ENCODE results near the gene KAZN.

Gene KAZN

DNA sequence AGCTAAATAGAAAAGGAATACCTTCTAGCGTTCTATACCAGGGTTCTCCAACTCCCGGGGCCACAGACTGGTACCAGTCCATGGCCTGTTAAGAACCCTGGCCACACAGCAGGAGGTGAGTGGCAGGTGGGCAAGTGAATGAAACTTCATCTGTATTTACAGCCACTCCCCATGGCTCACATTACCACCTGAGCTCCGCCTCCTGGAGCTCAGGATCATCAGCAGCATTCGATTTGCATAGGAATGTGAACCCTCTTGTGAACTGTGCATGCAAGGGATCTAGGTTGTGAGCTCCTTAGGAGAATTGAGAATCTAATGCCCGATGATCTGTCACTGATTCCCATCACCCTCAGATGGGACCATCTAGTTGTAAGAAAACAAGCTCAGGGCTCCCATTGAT is 107.3 kb downstream of the KAZN start:
- Mint-ChIP-seq H3K4me1 (peaks cover 8% of the 10 kb centered on the region), H3K4me3 (no peak overlapping the region), H3K9me3 (peaks cover 52% of the 10 kb centered on the region), H3K36me3 (ENCODE audit: low read depth) (peaks cover 67% of the 10 kb centered on the region), H3K27me3 (ENCODE audit: low read depth, poor library complexity) (peaks cover 2% of the 10 kb centered on the region), H3K27ac (no peak overlapping the region)
- DNase-seq = no peak
- TF ChIP-seq, protein P1, sequence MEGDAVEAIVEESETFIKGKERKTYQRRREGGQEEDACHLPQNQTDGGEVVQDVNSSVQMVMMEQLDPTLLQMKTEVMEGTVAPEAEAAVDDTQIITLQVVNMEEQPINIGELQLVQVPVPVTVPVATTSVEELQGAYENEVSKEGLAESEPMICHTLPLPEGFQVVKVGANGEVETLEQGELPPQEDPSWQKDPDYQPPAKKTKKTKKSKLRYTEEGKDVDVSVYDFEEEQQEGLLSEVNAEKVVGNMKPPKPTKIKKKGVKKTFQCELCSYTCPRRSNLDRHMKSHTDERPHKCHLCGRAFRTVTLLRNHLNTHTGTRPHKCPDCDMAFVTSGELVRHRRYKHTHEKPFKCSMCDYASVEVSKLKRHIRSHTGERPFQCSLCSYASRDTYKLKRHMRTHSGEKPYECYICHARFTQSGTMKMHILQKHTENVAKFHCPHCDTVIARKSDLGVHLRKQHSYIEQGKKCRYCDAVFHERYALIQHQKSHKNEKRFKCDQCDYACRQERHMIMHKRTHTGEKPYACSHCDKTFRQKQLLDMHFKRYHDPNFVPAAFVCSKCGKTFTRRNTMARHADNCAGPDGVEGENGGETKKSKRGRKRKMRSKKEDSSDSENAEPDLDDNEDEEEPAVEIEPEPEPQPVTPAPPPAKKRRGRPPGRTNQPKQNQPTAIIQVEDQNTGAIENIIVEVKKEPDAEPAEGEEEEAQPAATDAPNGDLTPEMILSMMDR (IDR thresholded peaks at IDR 0.05) = no peak

- H3K36me3 Mint-ChIP-seq (ENCODE audit: low read depth) = peaks cover 67% of the 10 kb centered on the region
- peaks cover 52% of the 10 kb centered on the region for H3K9me3 Mint-ChIP-seq
- TF ChIP-seq, protein P1 (IDR thresholded peaks at IDR 0.05) = no peak
- peaks cover 5% of the 10 kb centered on the region for H3K4me1 Mint-ChIP-seq
- no peak overlapping the region for H3K4me3 Mint-ChIP-seq
- no peak for DNase-seq
- no peak overlapping the region for H3K27ac Mint-ChIP-seq
- peaks cover 2% of the 10 kb centered on the region for H3K27me3 Mint-ChIP-seq (ENCODE audit: low read depth, poor library complexity)
These were observed 108.1 kb downstream of the KAZN start for GRCh38 chr1:14706631-14707030.

DNA sequence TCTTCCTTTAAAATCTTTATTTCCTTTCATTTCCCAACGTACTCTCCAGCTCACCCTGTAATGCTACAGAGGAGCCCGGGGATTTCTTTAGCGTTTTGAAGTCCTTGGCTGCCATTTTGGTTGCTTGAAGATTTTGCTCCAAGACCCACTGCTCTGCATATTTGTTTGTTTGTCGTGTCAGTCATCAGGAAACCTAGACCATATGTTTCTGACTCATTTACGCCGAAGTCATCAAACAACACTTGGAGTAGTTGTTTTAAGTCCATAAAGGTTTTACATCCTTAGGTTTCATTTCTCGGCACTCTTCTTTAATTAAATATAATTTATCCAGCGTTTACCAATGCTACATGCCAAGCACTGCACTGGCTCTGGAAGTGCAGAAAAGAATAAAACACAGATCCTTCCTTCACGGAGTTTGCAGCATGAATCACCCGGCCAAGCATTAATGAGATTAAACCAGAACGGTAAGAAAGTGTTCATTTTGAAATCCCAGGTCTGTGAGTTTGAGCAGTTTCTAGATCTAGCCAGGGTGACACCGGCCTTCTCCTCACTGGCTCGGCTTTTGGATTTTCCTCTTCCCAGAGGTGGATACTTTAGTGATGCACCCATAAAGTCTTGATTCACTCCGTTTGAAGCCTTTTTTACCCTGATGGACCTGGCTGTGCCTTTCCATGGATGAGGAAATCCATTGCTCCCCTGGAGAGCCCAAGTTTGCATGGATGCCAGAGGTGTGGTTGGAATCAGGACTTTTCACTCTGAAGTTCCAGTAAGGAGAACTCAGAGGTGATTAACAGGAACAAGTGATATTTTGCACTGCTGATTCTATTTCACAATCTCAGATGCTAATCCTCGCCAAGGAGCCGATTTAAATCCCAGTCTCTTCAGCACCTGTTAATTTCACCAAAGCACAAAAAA is 109.3 kb downstream of the KAZN start:
- Mint-ChIP-seq H3K9me3 (peaks cover 42% of the 10 kb centered on the region), H3K4me1 (peaks cover 12% of the 10 kb centered on the region), H3K36me3 (ENCODE audit: low read depth) (peaks cover 62% of the 10 kb centered on the region), H3K27me3 (ENCODE audit: low read depth, poor library complexity) (peaks cover 2% of the 10 kb centered on the region), H3K4me3 (no peak overlapping the region), H3K27ac (no peak overlapping the region)
- no peak for DNase-seq
- TF ChIP-seq, protein P1 (IDR thresholded peaks at IDR 0.05) = no peak

GRCh38 chr1:14710331-14710730 is 111.8 kb downstream of the KAZN start:
- no peak overlapping the region for H3K4me3 Mint-ChIP-seq
- peaks cover 19% of the 10 kb centered on the region for H3K9me3 Mint-ChIP-seq
- no peak overlapping the region for H3K27ac Mint-ChIP-seq
- no peak for DNase-seq
- peaks cover 17% of the 10 kb centered on the region for H3K4me1 Mint-ChIP-seq
- H3K36me3 Mint-ChIP-seq (ENCODE audit: low read depth) = peaks cover 40% of the 10 kb centered on the region
- TF ChIP-seq, protein P1 (IDR thresholded peaks at IDR 0.05) = no peak
- peaks cover 3% of the 10 kb centered on the region for H3K27me3 Mint-ChIP-seq (ENCODE audit: low read depth, poor library complexity)

GRCh38 chr1:14712136-14712535 is 113.7 kb downstream of the KAZN start:
- H3K4me1 Mint-ChIP-seq = peaks cover 30% of the 10 kb centered on the region
- H3K27ac Mint-ChIP-seq = no peak overlapping the region
- DNase-seq = no peak
- peaks cover 5% of the 10 kb centered on the region for H3K27me3 Mint-ChIP-seq (ENCODE audit: low read depth, poor library complexity)
- TF ChIP-seq, protein P1 (IDR thresholded peaks at IDR 0.05) = no peak
- no peak overlapping the region for H3K4me3 Mint-ChIP-seq
- peaks cover 28% of the 10 kb centered on the region for H3K36me3 Mint-ChIP-seq (ENCODE audit: low read depth)
- peaks cover 4% of the 10 kb centered on the region for H3K9me3 Mint-ChIP-seq

DNA sequence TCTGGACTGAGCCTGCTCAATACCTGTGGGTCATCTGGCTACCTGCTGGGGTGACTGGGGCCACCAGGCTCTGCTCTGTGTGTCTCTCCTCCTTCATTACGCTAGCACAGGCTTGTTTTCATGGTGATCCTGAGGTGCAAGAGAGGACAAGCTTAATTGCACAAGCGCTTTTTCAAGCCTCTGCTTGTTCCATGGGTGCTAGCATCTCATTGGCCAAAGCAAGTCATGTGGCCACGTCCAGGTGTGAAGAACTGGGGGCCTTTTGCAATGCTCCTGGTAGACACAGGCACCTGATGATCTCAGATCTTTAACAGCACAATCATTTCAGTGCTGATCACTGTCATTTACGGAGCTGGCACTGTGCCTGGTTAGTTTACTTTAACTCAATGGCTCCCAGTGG is 114.6 kb downstream of the KAZN start:
- Mint-ChIP-seq H3K27me3 (ENCODE audit: low read depth, poor library complexity) (peaks cover 5% of the 10 kb centered on the region), H3K36me3 (ENCODE audit: low read depth) (peaks cover 20% of the 10 kb centered on the region), H3K4me1 (peaks cover 31% of the 10 kb centered on the region), H3K27ac (no peak overlapping the region), H3K4me3 (no peak overlapping the region), H3K9me3 (no peaks in the 10 kb centered on the region)
- TF ChIP-seq, protein P1 (IDR thresholded peaks at IDR 0.05) = no peak
- no peak for DNase-seq

Data from nephron progenitor cell (in vitro differentiated cells).